DND-41 (cell line): Measurements from ENCODE around the gene RNF14.

Source experiments
- ATAC-seq: fragments of 200-7000 bp; cut with Tn5 transposase; 3 replicates; pipeline ENCODE4 v1.9.1; 2021; ENCODE audit warnings: low read depth; ENCODE audit not compliant: insufficient read depth
- DNase-seq: peaks from one replicate; pipeline ENCODE4 v3.0.0-alpha.2; 2020
- H2AFZ ChIP-seq: 2 replicates; pipeline ENCODE4 v1.6.0; 2012; ENCODE audit warnings: low read depth, low read length
- H3K27ac ChIP-seq: 2 replicates; pipeline ENCODE4 v1.5.1; 2012; ENCODE audit warnings: low read length, inconsistent platforms
- H3K27me3 ChIP-seq: fragments of 200-600 bp; sonication (generic); 2 replicates; pipeline ENCODE4 v1.6.0; 2012; ENCODE audit warnings: low read length, mild to moderate bottlenecking, inconsistent platforms; ENCODE audit not compliant: insufficient read depth, poor library complexity
- H3K36me3 ChIP-seq: 2 replicates; pipeline ENCODE4 v1.5.1; 2012; ENCODE audit warnings: low read length, inconsistent platforms; ENCODE audit not compliant: insufficient read depth
- H3K4me1 ChIP-seq: 2 replicates; pipeline ENCODE4 v1.5.1; 2012; ENCODE audit warnings: mild to moderate bottlenecking, low read length; ENCODE audit not compliant: insufficient read depth
- H3K4me2 ChIP-seq: 2 replicates; pipeline ENCODE4 v1.6.0; 2012; ENCODE audit warnings: mild to moderate bottlenecking, moderate library complexity, low read length, inconsistent platforms; ENCODE audit not compliant: insufficient read depth
- H3K4me3 ChIP-seq, 2 experiments: fragments of 200-600 bp in 1 of 2; shearing (Covaris generic) in 1 of 2; 2 replicates each; pipeline ENCODE4 v1.5.1; 2012 to 2016; ENCODE audit warnings: inconsistent platforms in 2 of 2, low read length in 2 of 2, mild to moderate bottlenecking in 2 of 2, low read depth in 1 of 2, moderate library complexity in 1 of 2
- H3K79me2 ChIP-seq: 2 replicates; pipeline ENCODE4 v1.6.0; 2012; ENCODE audit warnings: low read length, inconsistent platforms; ENCODE audit not compliant: insufficient read depth
- H3K9ac ChIP-seq: 2 replicates; pipeline ENCODE4 v1.6.0; 2012; ENCODE audit warnings: low read depth, mild to moderate bottlenecking, inconsistent platforms, low read length, moderate library complexity
- H3K9me3 ChIP-seq: 2 replicates; pipeline ENCODE4 v1.5.1; 2012; ENCODE audit warnings: low read length, moderate library complexity, mild to moderate bottlenecking, inconsistent platforms; ENCODE audit not compliant: insufficient read depth, severe bottlenecking
- H4K20me1 ChIP-seq: 2 replicates; pipeline ENCODE4 v1.6.0; 2012; ENCODE audit warnings: low read length; ENCODE audit not compliant: insufficient read depth
- CTCF ChIP-seq: IDR thresholded peaks from 2 replicates; pipeline ENCODE4 v1.5.1; 2012; ENCODE audit warnings: borderline replicate concordance, low read length, moderate library complexity, mild to moderate bottlenecking; ENCODE audit not compliant: poor library complexity, severe bottlenecking; ENCODE audit errors: extremely low read depth
- EZH2 ChIP-seq: IDR thresholded peaks from 3 replicates; pipeline ENCODE4 v1.6.1; 2012; ENCODE audit warnings: borderline replicate concordance, low read depth, mild to moderate bottlenecking, moderate library complexity, low read length, inconsistent platforms; ENCODE audit not compliant: severe bottlenecking

RNF14 gene

DNA sequence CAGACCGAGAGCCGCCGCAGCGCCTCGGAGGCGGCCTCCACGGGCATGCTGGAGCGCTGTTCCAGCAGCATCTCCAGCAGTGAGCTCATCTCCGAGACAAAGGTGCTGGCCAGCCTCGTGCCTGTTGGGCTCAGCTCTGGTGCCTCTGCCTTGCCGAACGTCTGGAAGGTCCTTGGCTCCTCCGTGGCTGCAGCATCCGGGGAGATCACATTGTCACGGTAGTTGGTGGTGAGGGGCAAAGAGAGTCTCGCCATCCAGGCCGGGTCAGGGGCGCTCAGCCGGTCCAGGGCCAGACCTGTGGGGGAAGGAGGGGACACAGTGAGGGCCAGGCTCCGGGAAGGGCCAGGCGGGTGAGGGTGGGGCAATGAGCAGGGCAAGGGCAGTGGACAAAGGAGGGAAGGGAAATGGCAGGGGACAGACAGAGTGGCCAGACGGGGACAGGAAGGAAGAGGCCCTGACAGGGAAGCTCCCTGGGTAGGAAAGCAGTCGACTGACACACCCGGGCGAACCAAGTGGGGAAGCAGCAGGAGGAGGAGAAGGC lies 23.3 kb upstream of the RNF14 start:
- H3K4me2 ChIP-seq, result no peak overlapping the region
- H3K36me3 ChIP-seq, result no peaks in the 10 kb centered on the region
- no peak for TF ChIP-seq CTCF
- no peak for TF ChIP-seq EZH2
- H3K9me3 ChIP-seq, result no peaks in the 10 kb centered on the region
- H3K4me3 ChIP-seq, result no peak overlapping the region
- no peak overlapping the region for H2AFZ ChIP-seq
- no peaks in the 10 kb centered on the region for H4K20me1 ChIP-seq
- H3K27ac ChIP-seq, result no peak overlapping the region
- no peak for DNase-seq
- no peaks in the 10 kb centered on the region for H3K79me2 ChIP-seq
- no peaks in the 10 kb centered on the region for H3K27me3 ChIP-seq
- ATAC-seq, result no peak
- H3K4me1 ChIP-seq, result no peaks in the 10 kb centered on the region
- H3K9ac ChIP-seq, result no peak overlapping the region

DNA sequence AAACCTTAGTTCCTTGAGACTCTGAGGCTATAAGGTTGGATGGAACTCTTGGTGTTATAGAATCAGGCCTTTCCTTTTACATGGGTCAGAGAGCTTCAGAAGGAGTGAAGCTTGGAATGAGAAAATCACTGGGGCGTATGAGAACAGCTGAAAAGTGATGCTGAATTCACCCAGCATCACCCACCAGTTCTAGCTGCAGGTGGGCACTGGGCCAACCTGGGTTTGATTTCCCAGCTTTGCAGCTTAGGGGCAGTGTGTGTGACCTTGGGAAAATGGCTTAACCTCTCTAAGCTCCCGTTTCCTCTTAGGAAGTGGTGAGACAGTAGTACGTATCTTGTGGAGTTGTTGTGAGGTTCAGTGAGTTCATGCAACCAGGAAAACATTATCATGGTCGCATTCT lies 21.6 kb upstream of the RNF14 start:
- Histone ChIP-seq H3K79me2 (no peaks in the 10 kb centered on the region), H4K20me1 (no peaks in the 10 kb centered on the region), H3K9me3 (no peaks in the 10 kb centered on the region), H2AFZ (no peak overlapping the region), H3K27ac (no peak overlapping the region), H3K4me3 (no peak overlapping the region), H3K27me3 (no peaks in the 10 kb centered on the region), H3K4me2 (no peak overlapping the region), H3K9ac (no peak overlapping the region), H3K36me3 (no peaks in the 10 kb centered on the region), H3K4me1 (no peaks in the 10 kb centered on the region)
- ATAC-seq (no peak), DNase-seq (no peak)
- TF ChIP-seq CTCF (no peak), EZH2 (no peak)

DNA sequence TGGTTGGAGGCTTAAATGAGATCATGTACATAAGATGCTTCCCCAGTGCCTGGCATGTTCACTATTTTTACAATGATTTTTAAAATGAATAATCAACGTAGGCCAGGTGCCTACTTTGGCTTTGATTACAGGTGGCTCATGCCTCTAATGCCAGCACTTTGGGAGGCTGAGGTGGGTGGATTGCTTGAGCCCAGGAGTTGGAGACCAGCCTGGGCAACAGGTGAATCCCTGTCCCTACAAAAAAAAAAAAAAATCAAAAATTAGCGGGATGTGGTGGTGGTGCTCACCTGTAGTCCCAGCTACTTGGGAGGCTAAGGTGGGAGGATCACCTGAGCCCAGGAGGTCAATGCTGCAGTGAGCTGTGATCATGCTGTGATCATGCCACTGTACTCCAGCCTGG lies 20.1 kb upstream of the RNF14 start:
- H3K27me3 ChIP-seq, result no peaks in the 10 kb centered on the region
- H4K20me1 ChIP-seq, result no peaks in the 10 kb centered on the region
- TF ChIP-seq CTCF (no peak), EZH2 (no peak)
- no peaks in the 10 kb centered on the region for H3K9me3 ChIP-seq
- H2AFZ ChIP-seq, result no peak overlapping the region
- no peak overlapping the region for H3K4me3 ChIP-seq
- H3K4me1 ChIP-seq, result no peaks in the 10 kb centered on the region
- H3K27ac ChIP-seq, result no peak overlapping the region
- H3K79me2 ChIP-seq, result no peaks in the 10 kb centered on the region
- no peak for DNase-seq
- ATAC-seq, result no peak
- H3K9ac ChIP-seq, result no peak overlapping the region
- H3K4me2 ChIP-seq, result no peak overlapping the region
- H3K36me3 ChIP-seq, result no peaks in the 10 kb centered on the region

- ATAC-seq, result no peak
- no peak overlapping the region for H2AFZ ChIP-seq
- TF ChIP-seq CTCF (no peak), EZH2 (no peak)
- no peak overlapping the region for H3K27ac ChIP-seq
- DNase-seq, result no peak
- H3K4me1 ChIP-seq, result no peaks in the 10 kb centered on the region
- no peaks in the 10 kb centered on the region for H4K20me1 ChIP-seq
- no peak overlapping the region for H3K4me2 ChIP-seq
- H3K9ac ChIP-seq, result no peak overlapping the region
- no peaks in the 10 kb centered on the region for H3K9me3 ChIP-seq
- H3K36me3 ChIP-seq, result no peaks in the 10 kb centered on the region
- H3K4me3 ChIP-seq, result no peak overlapping the region
- no peaks in the 10 kb centered on the region for H3K27me3 ChIP-seq
- H3K79me2 ChIP-seq, result no peaks in the 10 kb centered on the region
Measured at GRCh38 chr5:141949511-141949910, 19.4 kb upstream of the RNF14 start.
